WTC11 (cell line): ENCODE results near the gene JTB. TPM values are rescaled to one million over a fixed set of nuclear protein-coding genes. Genes with fewer than 3 reads are reported as not detected.

Source experiments
- ATAC-seq: fragments of 200-7000 bp; cut with Tn5 transposase; 2 replicates; pipeline ENCODE4 v1.10.0; 2021; ENCODE audit warnings: mild to moderate bottlenecking, moderate library complexity
- CTCF ChIA-PET: fragments of 300-600 bp; sonication (Branson Sonifier 250); formaldehyde crosslinking; loops from one replicate; lab custom pipeline; 2021; ENCODE audit warnings: antibody characterized with exemption; lab: Charles Lee
- POLR2A ChIA-PET: fragments of 350-600 bp; sonication (Branson Sonifier 250); formaldehyde crosslinking; loops from one replicate; lab custom pipeline; 2021; ENCODE audit warnings: antibody characterized with exemption; lab: Charles Lee
- DNase-seq: peaks from one replicate; pipeline ENCODE4 v3.0.0; 2021; ENCODE audit warnings: low spot score
- H3K27ac Mint-ChIP-seq: 2 replicates; pipeline ENCODE4 v1.8.0; 2021; ENCODE audit warnings: mixed read lengths
- H3K27me3 Mint-ChIP-seq: 2 replicates; pipeline ENCODE4 v1.8.0; 2021; ENCODE audit warnings: low read depth, mild to moderate bottlenecking, moderate library complexity, mixed read lengths
- H3K36me3 Mint-ChIP-seq: 2 replicates; pipeline ENCODE4 v1.8.0; 2021; ENCODE audit warnings: mixed read lengths
- H3K4me1 Mint-ChIP-seq: 2 replicates; pipeline ENCODE4 v1.8.0; 2022; ENCODE audit warnings: mixed read lengths
- H3K4me3 Mint-ChIP-seq: 2 replicates; pipeline ENCODE4 v1.8.0; 2021; ENCODE audit warnings: mild to moderate bottlenecking, moderate library complexity, mixed read lengths
- H3K9me3 Mint-ChIP-seq: 2 replicates; pipeline ENCODE4 v1.8.0; 2021; ENCODE audit warnings: mixed read lengths
- JUN ChIP-seq: sonication (generic); formaldehyde crosslinking; IDR thresholded peaks from 2 replicates; pipeline ENCODE4 v1.8.0; 2023; ENCODE audit warnings: mild to moderate bottlenecking, missing genetic modification reagents
- NFATC4 ChIP-seq: fragments of 250-450 bp; sonication (Bioruptor Pico); IDR thresholded peaks from 2 replicates; pipeline ENCODE4 v1.9.0; 2021; ENCODE audit warnings: mild to moderate bottlenecking
- TCF7 ChIP-seq: sonication (generic); formaldehyde crosslinking; IDR thresholded peaks from 2 replicates; pipeline ENCODE4 v1.8.0; 2022; ENCODE audit warnings: mild to moderate bottlenecking, low read depth, missing genetic modification reagents, moderate library complexity
- ZNF671 ChIP-seq: fragments of 250-450 bp; sonication (Bioruptor Pico); IDR thresholded peaks from 2 replicates; pipeline ENCODE4 v1.8.0; 2021; ENCODE audit warnings: mild to moderate bottlenecking
- microRNA-seq: library from miRNA; unstranded; fragments of <30 nt; microRNA quantifications from one replicate; pipeline ENCODE4 v1.2.0, GENCODE V29; 2022; ENCODE audit warnings: borderline number of aligned reads
- total RNA-seq: library from RNA; stranded (reverse); gene quantifications from 3 replicates; pipeline ENCODE4 v1.2.3, GENCODE V29; 2021
- TF ChIP-seq, protein P1 (sequence below): sonication (generic); formaldehyde crosslinking; conservative IDR thresholded peaks from 2 replicates; pipeline ENCODE4 v1.8.1; 2023; ENCODE audit warnings: mild to moderate bottlenecking, low read depth, missing genetic modification reagents, moderate library complexity
- TF ChIP-seq, protein P2 (sequence below): sonication (generic); formaldehyde crosslinking; IDR thresholded peaks from 2 replicates; pipeline ENCODE4 v1.8.1; 2023; ENCODE audit warnings: mild to moderate bottlenecking, missing genetic modification reagents, moderate library complexity
- TF ChIP-seq, protein P3 (sequence below): sonication (generic); formaldehyde crosslinking; IDR thresholded peaks from 2 replicates; pipeline ENCODE4 v1.8.0; 2022; ENCODE audit warnings: mild to moderate bottlenecking, missing genetic modification reagents

JTB gene
- total RNA-seq, 1 experiment from 2014 or later = 90.3 TPM

DNA sequence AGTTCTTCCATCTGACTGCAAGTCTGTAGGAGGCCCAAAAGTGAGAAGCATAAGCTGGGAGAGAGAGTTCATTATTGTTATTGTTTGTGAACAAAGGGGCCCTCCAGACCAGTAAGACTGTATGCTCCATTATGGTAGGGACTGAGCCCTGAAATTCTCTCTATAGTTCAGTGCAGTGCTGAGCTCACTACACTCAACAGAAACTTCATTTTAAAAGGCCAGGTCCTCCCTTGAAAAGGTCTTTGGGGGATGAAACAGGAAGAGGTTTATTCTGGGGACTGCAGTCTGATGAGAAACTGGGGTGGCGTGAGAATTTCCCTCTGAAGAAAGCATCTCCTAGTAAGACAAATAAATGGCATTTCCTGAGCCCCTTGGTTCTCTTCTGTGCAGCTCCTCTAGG, 49.2 kb downstream of the JTB start (continued):
- TF ChIP-seq, protein P1, sequence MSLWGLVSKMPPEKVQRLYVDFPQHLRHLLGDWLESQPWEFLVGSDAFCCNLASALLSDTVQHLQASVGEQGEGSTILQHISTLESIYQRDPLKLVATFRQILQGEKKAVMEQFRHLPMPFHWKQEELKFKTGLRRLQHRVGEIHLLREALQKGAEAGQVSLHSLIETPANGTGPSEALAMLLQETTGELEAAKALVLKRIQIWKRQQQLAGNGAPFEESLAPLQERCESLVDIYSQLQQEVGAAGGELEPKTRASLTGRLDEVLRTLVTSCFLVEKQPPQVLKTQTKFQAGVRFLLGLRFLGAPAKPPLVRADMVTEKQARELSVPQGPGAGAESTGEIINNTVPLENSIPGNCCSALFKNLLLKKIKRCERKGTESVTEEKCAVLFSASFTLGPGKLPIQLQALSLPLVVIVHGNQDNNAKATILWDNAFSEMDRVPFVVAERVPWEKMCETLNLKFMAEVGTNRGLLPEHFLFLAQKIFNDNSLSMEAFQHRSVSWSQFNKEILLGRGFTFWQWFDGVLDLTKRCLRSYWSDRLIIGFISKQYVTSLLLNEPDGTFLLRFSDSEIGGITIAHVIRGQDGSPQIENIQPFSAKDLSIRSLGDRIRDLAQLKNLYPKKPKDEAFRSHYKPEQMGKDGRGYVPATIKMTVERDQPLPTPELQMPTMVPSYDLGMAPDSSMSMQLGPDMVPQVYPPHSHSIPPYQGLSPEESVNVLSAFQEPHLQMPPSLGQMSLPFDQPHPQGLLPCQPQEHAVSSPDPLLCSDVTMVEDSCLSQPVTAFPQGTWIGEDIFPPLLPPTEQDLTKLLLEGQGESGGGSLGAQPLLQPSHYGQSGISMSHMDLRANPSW = no peak
- TF ChIP-seq ZNF671 (CRISPR knock-in tag) (no peak), NFATC4 (no peak)
- TF ChIP-seq, protein P2, sequence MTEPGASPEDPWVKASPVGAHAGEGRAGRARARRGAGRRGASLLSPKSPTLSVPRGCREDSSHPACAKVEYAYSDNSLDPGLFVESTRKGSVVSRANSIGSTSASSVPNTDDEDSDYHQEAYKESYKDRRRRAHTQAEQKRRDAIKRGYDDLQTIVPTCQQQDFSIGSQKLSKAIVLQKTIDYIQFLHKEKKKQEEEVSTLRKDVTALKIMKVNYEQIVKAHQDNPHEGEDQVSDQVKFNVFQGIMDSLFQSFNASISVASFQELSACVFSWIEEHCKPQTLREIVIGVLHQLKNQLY (CRISPR knock-in tag) = no peak
- TF ChIP-seq, protein P3, sequence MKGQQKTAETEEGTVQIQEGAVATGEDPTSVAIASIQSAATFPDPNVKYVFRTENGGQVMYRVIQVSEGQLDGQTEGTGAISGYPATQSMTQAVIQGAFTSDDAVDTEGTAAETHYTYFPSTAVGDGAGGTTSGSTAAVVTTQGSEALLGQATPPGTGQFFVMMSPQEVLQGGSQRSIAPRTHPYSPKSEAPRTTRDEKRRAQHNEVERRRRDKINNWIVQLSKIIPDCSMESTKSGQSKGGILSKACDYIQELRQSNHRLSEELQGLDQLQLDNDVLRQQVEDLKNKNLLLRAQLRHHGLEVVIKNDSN = no peak
- TF ChIP-seq, all 79 proteins: peak for 0

DNA sequence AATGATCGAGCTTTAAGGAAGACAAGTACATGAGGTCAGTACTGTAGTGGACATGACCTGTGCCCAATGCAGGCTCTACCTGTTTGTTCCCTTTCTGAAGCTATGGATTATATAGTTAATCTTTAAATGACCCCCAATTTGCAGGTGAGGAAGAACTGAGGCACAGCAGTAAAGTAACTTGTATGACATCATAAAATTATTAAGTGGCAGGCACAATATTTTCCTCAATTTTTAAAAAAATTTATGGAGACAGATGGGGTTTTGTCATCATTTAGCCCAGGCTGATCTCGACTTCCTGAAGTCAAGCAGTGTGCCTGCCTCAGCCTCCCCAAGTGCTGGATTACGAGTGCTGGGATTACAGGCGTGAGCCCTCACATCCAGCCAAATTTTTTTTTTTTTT, 51.1 kb downstream of the JTB start:
- no peak for TF ChIP-seq TCF7 (CRISPR knock-in tag)
- TF ChIP-seq, protein P2 (CRISPR knock-in tag) = no peak
- TF ChIP-seq JUN (CRISPR knock-in tag) = no peak
- ChIA-PET POLR2A (no interaction called here), CTCF (no interaction called here)
- Mint-ChIP-seq H3K4me3 (no peak overlapping the region), H3K27me3 (no peaks in the 10 kb centered on the region), H3K9me3 (no peaks in the 10 kb centered on the region), H3K4me1 (peaks cover 6% of the 10 kb centered on the region), H3K36me3 (no peaks in the 10 kb centered on the region), H3K27ac (no peak overlapping the region)
- ATAC-seq = no peak
- no peak for DNase-seq

Small RNA genes within 50 kb of the gene (microRNA-seq; reads per million reads assigned to microRNA genes)
- gene MIR6737 = 1.4 reads per million

Other genes starting within 250 kb of the JTB start
- 66.8 to 71.3 TPM (median 70.5 TPM) in 3 replicates for gene INTS3, start 249.6 kb downstream of the JTB start, total RNA-seq
- 36.3 to 38.9 TPM (median 36.9 TPM) in 3 replicates for gene SLC27A3, start 202.3 kb downstream of the JTB start, total RNA-seq
- gene GATAD2B, start 54.7 kb downstream of the JTB start, total RNA-seq = 42.1 to 46.9 TPM (median 44.5 TPM) in 3 replicates
- gene DENND4B, start 31.0 kb downstream of the JTB start, total RNA-seq = 88.9 to 93.9 TPM (median 93.1 TPM) in 3 replicates
- gene CRTC2, start 19.1 kb downstream of the JTB start, total RNA-seq = 34.7 to 43.7 TPM (median 38.1 TPM) in 3 replicates
- gene SLC39A1, start 14.1 kb downstream of the JTB start, total RNA-seq = 185 to 204 TPM (median 193 TPM) in 3 replicates
- 33.1 to 35.2 TPM (median 34.6 TPM) in 3 replicates for gene CREB3L4, start 9.8 kb downstream of the JTB start, total RNA-seq
- gene RAB13, start 8.7 kb upstream of the JTB start, total RNA-seq = 117 to 126 TPM (median 119 TPM) in 3 replicates
- gene RPS27, start 13.1 kb upstream of the JTB start, total RNA-seq = 2,141 to 2,438 TPM (median 2,292 TPM) in 3 replicates
- 0.02 to 0.09 TPM in 2 of 3 replicates, not detected in the other for gene NUP210L, start 177.4 kb upstream of the JTB start, total RNA-seq
- 496 to 614 TPM (median 504 TPM) in 3 replicates for gene TPM3, start 214.4 kb upstream of the JTB start, total RNA-seq
- not detected in 3 replicates for gene CFAP141, start 228.7 kb upstream of the JTB start, total RNA-seq
- gene UBAP2L, start 243.3 kb upstream of the JTB start, total RNA-seq = 201 to 205 TPM (median 203 TPM) in 3 replicates